ENCODE measurements around the gene NUDT16L1. TPM values are rescaled to one million over a fixed set of nuclear protein-coding genes. Genes with fewer than 3 reads are reported as not detected.

Gene NUDT16L1
- total RNA-seq, 1 experiment from 2014 or later = 49.9 TPM

DNA sequence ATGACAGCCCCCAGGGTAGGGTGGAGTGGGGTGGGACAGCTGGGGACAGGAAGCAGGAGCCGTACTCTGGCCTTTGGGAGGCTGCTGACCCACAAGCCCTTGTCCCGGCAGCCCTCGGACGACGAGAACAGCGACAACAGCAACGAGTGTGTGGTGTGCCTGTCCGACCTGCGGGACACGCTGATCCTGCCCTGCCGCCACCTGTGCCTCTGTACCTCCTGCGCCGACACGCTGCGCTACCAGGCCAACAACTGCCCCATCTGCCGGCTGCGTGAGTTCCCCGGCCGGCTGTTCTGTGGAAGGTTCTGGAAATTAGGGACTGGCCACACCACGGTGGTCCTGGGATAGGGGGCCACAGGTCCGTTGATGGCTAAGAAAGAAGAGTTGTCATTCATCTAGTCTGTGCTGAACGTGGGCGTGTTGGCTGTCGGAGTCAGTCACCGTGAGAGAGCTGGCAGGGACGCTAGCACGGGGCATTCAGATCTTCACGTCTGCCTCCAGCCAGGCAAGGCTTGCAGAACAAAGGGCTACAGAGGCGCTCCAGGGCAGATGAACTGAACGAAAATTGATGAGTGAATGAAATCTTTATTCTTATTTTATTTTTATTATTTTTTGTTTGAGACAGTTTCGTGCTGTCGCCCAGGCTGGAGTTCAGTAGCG lies 19.8 kb upstream of the NUDT16L1 start:
- ATAC-seq (no peak), DNase-seq (no peak)
- H3K36me3 ChIP-seq (ENCODE audit: low read depth, low read length) = peaks cover 3% of the 10 kb centered on the region
- H3K27me3 ChIP-seq (ENCODE audit: low read length) = no peaks in the 10 kb centered on the region
- no peaks in the 10 kb centered on the region for H3K9me2 ChIP-seq (replicated peaks; ENCODE audit: low read length)
- H4K20me1 ChIP-seq (ENCODE audit: low read length) = no peaks in the 10 kb centered on the region
- no peak overlapping the region for H3K27ac ChIP-seq (ENCODE audit: low read length)
- no peak overlapping the region for H3K4me2 ChIP-seq (ENCODE audit: low read length)
- TF ChIP-seq, protein P1, sequence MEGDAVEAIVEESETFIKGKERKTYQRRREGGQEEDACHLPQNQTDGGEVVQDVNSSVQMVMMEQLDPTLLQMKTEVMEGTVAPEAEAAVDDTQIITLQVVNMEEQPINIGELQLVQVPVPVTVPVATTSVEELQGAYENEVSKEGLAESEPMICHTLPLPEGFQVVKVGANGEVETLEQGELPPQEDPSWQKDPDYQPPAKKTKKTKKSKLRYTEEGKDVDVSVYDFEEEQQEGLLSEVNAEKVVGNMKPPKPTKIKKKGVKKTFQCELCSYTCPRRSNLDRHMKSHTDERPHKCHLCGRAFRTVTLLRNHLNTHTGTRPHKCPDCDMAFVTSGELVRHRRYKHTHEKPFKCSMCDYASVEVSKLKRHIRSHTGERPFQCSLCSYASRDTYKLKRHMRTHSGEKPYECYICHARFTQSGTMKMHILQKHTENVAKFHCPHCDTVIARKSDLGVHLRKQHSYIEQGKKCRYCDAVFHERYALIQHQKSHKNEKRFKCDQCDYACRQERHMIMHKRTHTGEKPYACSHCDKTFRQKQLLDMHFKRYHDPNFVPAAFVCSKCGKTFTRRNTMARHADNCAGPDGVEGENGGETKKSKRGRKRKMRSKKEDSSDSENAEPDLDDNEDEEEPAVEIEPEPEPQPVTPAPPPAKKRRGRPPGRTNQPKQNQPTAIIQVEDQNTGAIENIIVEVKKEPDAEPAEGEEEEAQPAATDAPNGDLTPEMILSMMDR (conservative IDR thresholded peaks at IDR 0.05; ENCODE audit: low read depth, low read length) = no peak
- no peak for TF ChIP-seq EZH2 (IDR thresholded peaks at IDR 0.05; ENCODE audit: low read length, unreplicated experiment)
- TF ChIP-seq EZH2phosphoT487 (IDR thresholded peaks at IDR 0.05; ENCODE audit: borderline replicate concordance, low read length) = no peak
- H3F3A ChIP-seq (ENCODE audit: low read length, unreplicated experiment) = no peaks in the 10 kb centered on the region
- no peaks in the 10 kb centered on the region for H3K79me2 ChIP-seq (ENCODE audit: low read length)
- ChIA-PET POLR2A (ENCODE audit: unreplicated experiment) (no interaction called here), CTCF (no interaction called here)
- H3K4me1 ChIP-seq (ENCODE audit: insufficient read depth, low read length) = no peaks in the 10 kb centered on the region
- intact Hi-C loops (cut with micrococcal nuclease) = no loop called here
- BruUV-seq (replicated peaks) = no TSS peak
- H3K9ac ChIP-seq (ENCODE audit: low read length) = no peak overlapping the region
- H3K4me3 ChIP-seq (ENCODE audit: low read length) = no peak overlapping the region
- H3K9me3 ChIP-seq (ENCODE audit: low read length) = no peaks in the 10 kb centered on the region
- no peak overlapping the region for H2AFZ ChIP-seq (ENCODE audit: low read length)

DNA sequence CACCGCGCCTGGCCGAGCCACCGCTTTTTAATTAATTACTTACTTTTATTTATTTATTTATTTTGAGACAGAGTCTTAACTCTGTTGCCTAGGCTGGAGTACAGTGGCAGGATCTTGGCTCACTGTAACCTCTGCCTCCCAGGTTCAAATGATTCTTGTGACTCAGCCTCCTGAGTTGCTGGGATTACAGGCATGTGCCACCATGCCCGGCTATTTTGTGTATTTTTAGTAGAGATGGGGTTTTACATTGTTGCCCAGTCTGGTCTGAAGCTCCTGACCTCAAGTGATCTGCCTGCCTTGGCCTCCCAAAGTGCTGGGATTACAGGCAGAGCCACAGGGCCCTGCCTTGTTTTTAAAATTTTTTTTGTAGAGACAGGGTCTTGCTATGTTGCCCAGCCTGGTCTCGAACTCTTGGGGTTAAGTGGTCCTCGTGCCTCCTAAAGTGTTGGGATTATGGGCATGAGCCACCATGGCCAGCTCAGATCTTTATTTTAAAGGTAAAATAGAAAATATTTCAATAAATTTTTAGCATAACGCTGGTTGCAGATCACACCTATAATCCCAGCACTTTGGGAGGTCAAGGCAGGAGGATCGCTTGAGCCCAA lies 18.3 kb upstream of the NUDT16L1 start:
- no peak overlapping the region for H3K9ac ChIP-seq (ENCODE audit: low read length)

More for the DNA sequence above, 18.3 kb upstream of the NUDT16L1 start:
- Histone ChIP-seq H3K36me3 (ENCODE audit: low read depth, low read length) (no peaks in the 10 kb centered on the region; the same call in 1 of the 2 replicates), H3K4me3 (ENCODE audit: low read length) (no peak overlapping the region), H3K4me2 (ENCODE audit: low read length) (no peak overlapping the region), H4K20me1 (ENCODE audit: low read length) (no peaks in the 10 kb centered on the region), H3K4me1 (ENCODE audit: insufficient read depth, low read length) (peaks cover 13% of the 10 kb centered on the region), H3K79me2 (ENCODE audit: low read length) (no peaks in the 10 kb centered on the region), H3K9me2 (replicated peaks; ENCODE audit: low read length) (no peaks in the 10 kb centered on the region), H3F3A (ENCODE audit: low read length, unreplicated experiment) (no peaks in the 10 kb centered on the region), H3K9me3 (ENCODE audit: low read length) (no peaks in the 10 kb centered on the region), H3K27ac (ENCODE audit: low read length) (no peak overlapping the region), H2AFZ (ENCODE audit: low read length) (no peak overlapping the region), H3K27me3 (ENCODE audit: low read length) (no peaks in the 10 kb centered on the region)
- TF ChIP-seq, protein P1 (conservative IDR thresholded peaks at IDR 0.05; ENCODE audit: low read depth, low read length) = no peak
- no peak for TF ChIP-seq EZH2 (IDR thresholded peaks at IDR 0.05; ENCODE audit: low read length, unreplicated experiment)
- no peak for TF ChIP-seq EZH2phosphoT487 (IDR thresholded peaks at IDR 0.05; ENCODE audit: borderline replicate concordance, low read length)
- intact Hi-C loops (cut with micrococcal nuclease) = no loop called here
- ChIA-PET CTCF (no interaction called here), POLR2A (ENCODE audit: unreplicated experiment) (no interaction called here)
- DNase-seq (no peak), ATAC-seq (no peak)
- no TSS peak for BruUV-seq (replicated peaks)

Measured in PC-3 (cell line).